ENCODE results near the gene TMEM88. TPM values are rescaled to one million over a fixed set of nuclear protein-coding genes. Genes with fewer than 3 reads are reported as not detected.
A peak's percentile ranks its signal among the peaks of the same experiment; 100 is the strongest.

Gene TMEM88
- total RNA-seq, 1 donor from 2014 or later, result 23.7 TPM

GRCh38 chr17:7887482-7888183 is 32.8 kb downstream of the TMEM88 start:
- peaks cover 6% of the 10 kb centered on the region for H3K9me3 Mint-ChIP-seq (ENCODE audit: unreplicated experiment)
- TF ChIP-seq, protein P1, sequence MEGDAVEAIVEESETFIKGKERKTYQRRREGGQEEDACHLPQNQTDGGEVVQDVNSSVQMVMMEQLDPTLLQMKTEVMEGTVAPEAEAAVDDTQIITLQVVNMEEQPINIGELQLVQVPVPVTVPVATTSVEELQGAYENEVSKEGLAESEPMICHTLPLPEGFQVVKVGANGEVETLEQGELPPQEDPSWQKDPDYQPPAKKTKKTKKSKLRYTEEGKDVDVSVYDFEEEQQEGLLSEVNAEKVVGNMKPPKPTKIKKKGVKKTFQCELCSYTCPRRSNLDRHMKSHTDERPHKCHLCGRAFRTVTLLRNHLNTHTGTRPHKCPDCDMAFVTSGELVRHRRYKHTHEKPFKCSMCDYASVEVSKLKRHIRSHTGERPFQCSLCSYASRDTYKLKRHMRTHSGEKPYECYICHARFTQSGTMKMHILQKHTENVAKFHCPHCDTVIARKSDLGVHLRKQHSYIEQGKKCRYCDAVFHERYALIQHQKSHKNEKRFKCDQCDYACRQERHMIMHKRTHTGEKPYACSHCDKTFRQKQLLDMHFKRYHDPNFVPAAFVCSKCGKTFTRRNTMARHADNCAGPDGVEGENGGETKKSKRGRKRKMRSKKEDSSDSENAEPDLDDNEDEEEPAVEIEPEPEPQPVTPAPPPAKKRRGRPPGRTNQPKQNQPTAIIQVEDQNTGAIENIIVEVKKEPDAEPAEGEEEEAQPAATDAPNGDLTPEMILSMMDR (IDR thresholded peaks at IDR 0.05; ENCODE audit: partially characterized antibody, unreplicated experiment), result no peak

GRCh38 chr17:7888184-7888920 is 33.5 kb downstream of the TMEM88 start, which contains the start of gene CHD3:
Gene CHD3, plus strand, starts transcription at chr17:7888789. Its CDS starts 212 bp downstream, at chr17:7889001.
- no peak for DNase-seq
- H3K27me3 Mint-ChIP-seq (ENCODE audit: unreplicated experiment), result peaks cover 7% of the 10 kb centered on the region
- H3K27ac Mint-ChIP-seq (ENCODE audit: unreplicated experiment), result no peak within 1 kb of the TSS
- TF ChIP-seq, protein P1 (IDR thresholded peaks at IDR 0.05; ENCODE audit: partially characterized antibody, unreplicated experiment), result no peak
- peaks cover 10% of the 10 kb centered on the region for H3K9me3 Mint-ChIP-seq (ENCODE audit: unreplicated experiment)
- H3K4me3 Mint-ChIP-seq (ENCODE audit: unreplicated experiment), result no peak within 1 kb of the TSS
- peaks cover 8% of the 10 kb centered on the region for H3K4me1 Mint-ChIP-seq (ENCODE audit: low read depth, unreplicated experiment)
- no peaks in the 10 kb centered on the region for H3K36me3 Mint-ChIP-seq (ENCODE audit: unreplicated experiment)

More at GRCh38 chr17:7887482-7888183, 32.8 kb downstream of the TMEM88 start:
- H3K4me1 Mint-ChIP-seq (ENCODE audit: low read depth, unreplicated experiment), result peaks cover 8% of the 10 kb centered on the region
- no peaks in the 10 kb centered on the region for H3K36me3 Mint-ChIP-seq (ENCODE audit: unreplicated experiment)
- H3K27me3 Mint-ChIP-seq (ENCODE audit: unreplicated experiment), result peaks cover 7% of the 10 kb centered on the region
- H3K4me3 Mint-ChIP-seq (ENCODE audit: unreplicated experiment), result no peak overlapping the region
- peak; percentile 90 for DNase-seq
- H3K27ac Mint-ChIP-seq (ENCODE audit: unreplicated experiment), result no peak overlapping the region

DNA sequence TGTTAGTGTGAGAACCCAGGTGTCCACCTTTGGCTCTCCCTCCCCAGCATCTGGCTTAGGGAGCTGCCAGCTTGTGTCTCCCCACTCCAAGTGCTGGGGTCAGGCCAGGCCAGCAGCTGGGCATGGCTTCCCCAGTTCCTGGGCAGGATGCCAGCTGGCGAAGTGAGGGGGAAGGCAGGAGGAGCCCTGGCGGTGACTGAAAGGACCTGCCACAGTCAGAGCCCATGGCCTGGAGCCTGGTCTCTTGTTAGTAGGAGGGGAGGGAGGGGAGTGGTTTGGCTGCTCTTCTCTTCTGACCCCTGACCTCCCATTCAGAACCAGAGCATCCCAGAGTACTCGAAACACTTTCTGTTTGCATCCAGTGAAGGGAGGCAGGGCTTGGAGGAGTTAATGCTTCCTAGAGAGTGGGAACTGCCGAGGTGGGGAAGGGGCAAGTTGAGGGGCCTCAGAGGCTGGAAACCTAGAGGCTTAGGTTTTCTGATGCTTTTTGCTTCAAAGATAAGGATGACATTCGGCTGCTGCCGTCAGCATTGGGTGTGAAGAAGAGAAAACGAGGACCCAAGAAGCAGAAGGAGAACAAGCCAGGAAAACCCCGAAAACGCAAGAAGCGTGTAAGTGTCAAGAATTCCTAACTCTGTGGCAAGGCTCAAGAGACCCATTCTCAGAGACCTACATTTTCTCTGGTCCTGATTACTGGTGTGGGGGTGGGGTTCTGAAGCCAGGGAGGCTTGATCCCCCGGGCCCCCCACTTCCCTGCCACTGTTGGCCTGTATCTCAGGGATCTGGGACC is 34.5 kb downstream of the TMEM88 start:
- peaks cover 7% of the 10 kb centered on the region for H3K27me3 Mint-ChIP-seq (ENCODE audit: unreplicated experiment)
- peaks cover 12% of the 10 kb centered on the region for H3K4me1 Mint-ChIP-seq (ENCODE audit: low read depth, unreplicated experiment)
- peaks cover 10% of the 10 kb centered on the region for H3K9me3 Mint-ChIP-seq (ENCODE audit: unreplicated experiment)
- H3K4me3 Mint-ChIP-seq (ENCODE audit: unreplicated experiment), result no peak overlapping the region
- H3K36me3 Mint-ChIP-seq (ENCODE audit: unreplicated experiment), result peaks cover under 1% of the 10 kb centered on the region
- peak; percentile 69 for DNase-seq
- TF ChIP-seq, protein P1 (IDR thresholded peaks at IDR 0.05; ENCODE audit: partially characterized antibody, unreplicated experiment), result no peak
- H3K27ac Mint-ChIP-seq (ENCODE audit: unreplicated experiment), result no peak overlapping the region

DNA sequence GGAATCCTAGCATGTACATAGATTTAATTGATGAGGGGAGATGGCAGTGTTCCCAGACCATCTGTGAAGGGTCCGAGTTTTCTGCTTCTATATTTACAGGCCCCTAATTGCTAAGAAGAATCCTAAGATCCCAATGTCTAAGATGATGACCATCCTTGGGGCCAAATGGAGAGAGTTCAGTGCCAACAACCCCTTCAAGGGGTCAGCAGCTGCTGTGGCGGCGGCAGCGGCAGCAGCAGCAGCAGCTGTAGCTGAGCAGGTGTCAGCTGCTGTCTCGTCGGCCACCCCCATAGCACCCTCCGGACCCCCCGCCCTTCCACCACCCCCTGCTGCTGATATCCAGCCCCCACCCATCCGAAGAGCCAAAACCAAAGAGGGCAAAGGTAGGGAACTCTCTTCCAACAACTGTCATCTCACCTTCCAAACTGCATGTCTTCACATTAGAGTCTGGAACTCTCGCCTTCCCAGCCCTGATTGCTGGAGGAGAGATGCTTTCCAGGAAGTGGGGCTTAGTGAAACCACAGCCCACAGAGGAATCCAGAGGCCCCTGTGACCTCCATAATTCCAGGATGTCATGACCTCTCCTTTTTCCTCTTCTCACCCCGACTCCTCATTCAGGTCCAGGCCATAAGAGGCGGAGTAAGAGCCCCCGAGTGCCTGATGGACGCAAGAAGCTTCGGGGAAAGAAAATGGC is 38.5 kb downstream of the TMEM88 start:
- peaks cover 8% of the 10 kb centered on the region for H3K27me3 Mint-ChIP-seq (ENCODE audit: unreplicated experiment)
- no peak overlapping the region for H3K4me3 Mint-ChIP-seq (ENCODE audit: unreplicated experiment)
- peaks cover 16% of the 10 kb centered on the region for H3K36me3 Mint-ChIP-seq (ENCODE audit: unreplicated experiment)
- TF ChIP-seq, protein P1 (IDR thresholded peaks at IDR 0.05; ENCODE audit: partially characterized antibody, unreplicated experiment), result no peak
- peaks cover 13% of the 10 kb centered on the region for H3K4me1 Mint-ChIP-seq (ENCODE audit: low read depth, unreplicated experiment)
- no peak for DNase-seq
- H3K9me3 Mint-ChIP-seq (ENCODE audit: unreplicated experiment), result peaks cover 10% of the 10 kb centered on the region
- H3K27ac Mint-ChIP-seq (ENCODE audit: unreplicated experiment), result peak overlapping the region; percentile 23
